ENCODE results near the gene AHCYL1.

GRCh38 chr1:109978761-109979488 is 5.6 kb upstream of the AHCYL1 start:
- TF ChIP-seq CTCF (IDR thresholded peaks at IDR 0.05), result no peak
- TF ChIP-seq POLR2A (IDR thresholded peaks at IDR 0.05), result no peak
